HepG2 (cell line): ENCODE data around the gene ZNF567. TPM values are rescaled to one million over a fixed set of nuclear protein-coding genes. Genes with fewer than 3 reads are reported as not detected.

Source experiments
- FOXP1 ChIP-seq, 2 experiments: fragments of 450-650 bp in 1 of 2; IDR thresholded peaks; 2 replicates each; pipeline ENCODE4 v1.6.1; 2017 to 2018; ENCODE audit warnings: antibody characterized with exemption in 1 of 2
- GPN1 ChIP-seq: sonication (generic); formaldehyde crosslinking; IDR thresholded peaks from 2 replicates; pipeline ENCODE4 v1.5.1; 2020; ENCODE audit warnings: missing genetic modification reagents, borderline replicate concordance
- HDAC1 ChIP-seq: sonication (generic); formaldehyde crosslinking; IDR thresholded peaks from 2 replicates; pipeline ENCODE4 v1.5.1; 2020; ENCODE audit warnings: mild to moderate bottlenecking, missing genetic modification reagents
- HDAC2 ChIP-seq: sonication (generic); formaldehyde crosslinking; IDR thresholded peaks from 2 replicates; pipeline ENCODE4 v1.4.0; 2020; ENCODE audit warnings: missing genetic modification reagents
- HNRNPL ChIP-seq: fragments of 200-400 bp; formaldehyde crosslinking; IDR thresholded peaks from 2 replicates; pipeline ENCODE4 v1.6.1; 2017; ENCODE audit warnings: mild to moderate bottlenecking, low read depth, low read length
- HNRNPUL1 ChIP-seq: fragments of 200-400 bp; formaldehyde crosslinking; IDR thresholded peaks from 2 replicates; pipeline ENCODE4 v1.6.1; 2017; ENCODE audit warnings: low read depth, mild to moderate bottlenecking, low read length, moderate library complexity
- KDM2A ChIP-seq: sonication (generic); formaldehyde crosslinking; IDR thresholded peaks from 2 replicates; pipeline ENCODE4 v1.4.0; 2020; ENCODE audit warnings: low read depth, missing genetic modification reagents, borderline replicate concordance
- KDM5B ChIP-seq: sonication (generic); formaldehyde crosslinking; IDR thresholded peaks from 2 replicates; pipeline ENCODE4 v1.4.0; 2020; ENCODE audit warnings: missing genetic modification reagents, mild to moderate bottlenecking, borderline replicate concordance
- KLF13 ChIP-seq: sonication (generic); formaldehyde crosslinking; IDR thresholded peaks from 2 replicates; pipeline ENCODE4 v1.4.0; 2020; ENCODE audit warnings: mild to moderate bottlenecking, missing genetic modification reagents
- MAFF ChIP-seq: IDR thresholded peaks from 2 replicates; pipeline ENCODE4 v1.6.1; 2011; ENCODE audit warnings: low read depth, low read length, improper control_type of control experiment
- MED13 ChIP-seq: sonication (generic); formaldehyde crosslinking; IDR thresholded peaks from 2 replicates; pipeline ENCODE4 v1.5.0; 2020; ENCODE audit warnings: missing genetic modification reagents
- MEIS2 ChIP-seq: sonication (generic); formaldehyde crosslinking; IDR thresholded peaks from 2 replicates; pipeline ENCODE4 v1.9.0; 2021; ENCODE audit warnings: mild to moderate bottlenecking, missing genetic modification reagents
- PPARG ChIP-seq: conservative IDR thresholded peaks from 2 replicates; pipeline ENCODE4 v1.6.1; 2016; ENCODE audit warnings: missing biosample characterization, missing genetic modification reagents
- RBM39 ChIP-seq: fragments of 200-400 bp; formaldehyde crosslinking; IDR thresholded peaks from one replicate; pipeline ENCODE4 v1.6.1; 2018; ENCODE audit warnings: antibody characterized with exemption, mild to moderate bottlenecking, low read depth, low read length; ENCODE audit not compliant: poor library complexity, severe bottlenecking
- SETDB1 ChIP-seq: sonication (generic); formaldehyde crosslinking; IDR thresholded peaks from 2 replicates; pipeline ENCODE4 v1.5.1; 2020; ENCODE audit warnings: missing genetic modification reagents, mild to moderate bottlenecking, borderline replicate concordance
- TCF7 ChIP-seq: sonication (generic); IDR thresholded peaks from 2 replicates; pipeline ENCODE4 v1.6.1; 2016; ENCODE audit warnings: antibody characterized with exemption, low read depth
- TP53 ChIP-seq: sonication (generic); formaldehyde crosslinking; conservative IDR thresholded peaks from 2 replicates; pipeline ENCODE4 v1.4.0; 2020; ENCODE audit warnings: missing genetic modification reagents
- ZMYM4 ChIP-seq: sonication (generic); formaldehyde crosslinking; IDR thresholded peaks from 2 replicates; pipeline ENCODE4 v1.8.1; 2023; ENCODE audit warnings: mild to moderate bottlenecking, missing genetic modification reagents
- ZNF224 ChIP-seq: sonication (generic); formaldehyde crosslinking; IDR thresholded peaks from 2 replicates; pipeline ENCODE4 v1.5.0; 2020; ENCODE audit warnings: mild to moderate bottlenecking, missing genetic modification reagents
- ZNF274 ChIP-seq: sonication (generic); formaldehyde crosslinking; IDR thresholded peaks from 2 replicates; pipeline ENCODE4 v1.5.1; 2020; ENCODE audit warnings: mild to moderate bottlenecking, missing genetic modification reagents
- ZNF501 ChIP-seq: sonication (generic); formaldehyde crosslinking; IDR thresholded peaks from 2 replicates; pipeline ENCODE4 v1.5.1; 2020; ENCODE audit warnings: mild to moderate bottlenecking, moderate library complexity, missing genetic modification reagents
- ZNF670 ChIP-seq: sonication (generic); formaldehyde crosslinking; IDR thresholded peaks from 2 replicates; pipeline ENCODE4 v1.8.0; 2022; ENCODE audit warnings: mild to moderate bottlenecking, missing genetic modification reagents, borderline replicate concordance
- ZNF737 ChIP-seq: sonication (generic); formaldehyde crosslinking; IDR thresholded peaks from 2 replicates; pipeline ENCODE4 v1.5.0; 2020; ENCODE audit warnings: missing genetic modification reagents, mild to moderate bottlenecking, borderline replicate concordance
- ZNF782 ChIP-seq: sonication (generic); formaldehyde crosslinking; IDR thresholded peaks from 2 replicates; pipeline ENCODE4 v1.4.0; 2020; ENCODE audit warnings: missing genetic modification reagents, mild to moderate bottlenecking, borderline replicate concordance
- ZNF790 ChIP-seq: sonication (generic); formaldehyde crosslinking; IDR thresholded peaks from 2 replicates; pipeline ENCODE4 v1.8.0; 2022; ENCODE audit warnings: missing genetic modification reagents, mild to moderate bottlenecking, borderline replicate concordance
- ZNF891 ChIP-seq: sonication (generic); formaldehyde crosslinking; IDR thresholded peaks from 2 replicates; pipeline ENCODE4 v1.5.0; 2020; ENCODE audit warnings: mild to moderate bottlenecking, missing genetic modification reagents
- polyA plus RNA-seq, 8 experiments: library from polyadenylated mRNA; depleted of rRNA in 3 of 8; stranded (reverse) in 7 of 8; unstranded in 1 of 8; fragments of >200 nt; fragmentation: Illumina TruSeq in 4 of 8; extraction: Trizol in 4 of 8; gene quantifications; 2 replicates each; pipeline versions ENCODE4 v1.2.1 to v1.2.3, GENCODE V29; 2011 to 2016; ENCODE audit warnings: low read depth in 4 of 8, missing spikeins in 1 of 8, mixed read lengths in 1 of 8; ENCODE audit not compliant: insufficient read depth in 1 of 8
- total RNA-seq, 5 experiments: library from RNA; depleted of rRNA; stranded (reverse); fragments of >200 nt; fragmentation: Illumina TruSeq; extraction: Trizol; gene quantifications; 2 replicates each; pipeline ENCODE4 v1.2.3, GENCODE V29; 2016; ENCODE audit warnings: low read depth in 1 of 5
- TF ChIP-seq, protein P1 (sequence below): IDR thresholded peaks from 2 replicates; pipeline ENCODE4 v1.6.1; 2016; ENCODE audit warnings: missing compliant biosample characterization, missing genetic modification reagents, borderline replicate concordance
- TF ChIP-seq, protein P2 (sequence below): IDR thresholded peaks from 2 replicates; pipeline ENCODE4 v1.6.1; 2012; ENCODE audit warnings: low read depth, low read length, improper control_type of control experiment
- TF ChIP-seq, protein P3 (sequence below): IDR thresholded peaks from 2 replicates; pipeline ENCODE4 v1.6.1; 2012; ENCODE audit warnings: inconsistent platforms

The ZNF567 gene
- total and polyA plus RNA-seq, 2 of the 13 experiments (the other 11 are each of a cell fraction or from before 2014, with no cell fraction given): 3.1 to 6.8 TPM

DNA sequence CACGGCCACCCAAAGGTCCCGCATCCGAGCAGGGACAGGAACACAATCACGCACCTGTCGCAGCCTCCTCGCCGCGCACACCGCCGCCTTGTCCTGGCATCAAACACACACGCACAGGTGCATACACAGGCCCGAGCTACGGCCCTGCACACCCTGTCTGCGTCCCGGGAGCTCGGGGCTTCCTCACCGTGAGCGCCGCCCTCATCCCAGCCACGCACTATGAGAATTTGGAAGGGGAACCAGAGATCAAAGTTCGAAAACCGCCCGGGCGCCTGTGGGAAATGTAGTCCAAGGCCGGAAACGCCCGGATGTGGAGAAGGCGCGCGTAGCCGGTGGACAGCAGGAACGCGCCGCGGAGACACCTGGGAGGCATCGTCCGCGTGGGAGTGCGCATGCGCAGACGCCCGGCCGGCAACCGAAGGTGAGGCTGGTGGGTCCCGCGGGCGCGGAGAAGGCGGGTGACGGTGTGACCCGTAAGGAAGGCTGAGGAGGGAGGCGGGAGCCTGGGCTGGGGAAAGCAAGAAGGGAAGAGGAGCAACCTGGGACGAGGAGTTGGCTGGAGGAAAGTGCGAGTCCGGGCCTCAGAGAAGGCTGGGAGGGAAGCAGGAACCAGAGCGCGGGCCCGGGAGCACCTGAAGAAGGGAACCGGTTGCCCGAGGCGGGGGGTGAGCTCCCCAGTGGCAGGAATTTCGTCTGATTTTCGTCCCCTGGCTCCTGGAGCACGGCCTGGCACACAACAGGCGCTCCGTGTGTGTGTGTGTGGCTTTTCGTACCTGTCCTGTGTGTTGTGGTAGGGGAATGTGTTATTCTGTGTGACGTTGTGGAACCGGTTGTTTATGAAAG lies at the start of gene ZNF567 (continued):
- TF ChIP-seq ZNF790 (CRISPR knock-in tag) (peak; percentile 55; the same call in 1 of the 2 replicates), ZNF891 (peak; percentile 74; the same call in 1 of the 2 replicates), ZMYM4 (CRISPR knock-in tag) (peak; percentile 78), HNRNPUL1 (no peak), TCF7 (no peak), ZNF501 (CRISPR knock-in tag) (peak; percentile 97), KDM5B (CRISPR knock-in tag) (peak; percentile 70; the same call in 1 of the 2 replicates), HDAC2 (CRISPR knock-in tag) (peak; percentile 43), KDM2A (peak; percentile 90), ZNF670 (CRISPR knock-in tag) (peak; percentile 74; the same call in 1 of the 2 replicates), MAFF (no peak), MED13 (0 out of 2 replicates have a peak, but pooled peaks have one; percentile 41), ZNF274 (CRISPR knock-in tag) (peak; percentile 77), GPN1 (no peak), PPARG (CRISPR knock-in tag) (no peak), RBM39 (peak; percentile 71), HNRNPL (no peak), SETDB1 (CRISPR knock-in tag) (no peak), TP53 (CRISPR knock-in tag) (peak; percentile 56; the same call in 1 of the 2 replicates), FOXP1 (IDR thresholded peaks at IDR 0.05) (no peak), FOXP1 (CRISPR knock-in tag; IDR thresholded peaks at IDR 0.05) (no peak), ZNF224 (no peak), HDAC1 (peak; percentile 89), KLF13 (CRISPR knock-in tag) (0 out of 2 replicates have a peak, but pooled peaks have one; percentile 65), ZNF782 (CRISPR knock-in tag) (0 out of 2 replicates have a peak, but pooled peaks have one; percentile 20), MEIS2 (CRISPR knock-in tag) (no peak), ZNF737 (CRISPR knock-in tag) (no peak)
- TF ChIP-seq, protein P1, sequence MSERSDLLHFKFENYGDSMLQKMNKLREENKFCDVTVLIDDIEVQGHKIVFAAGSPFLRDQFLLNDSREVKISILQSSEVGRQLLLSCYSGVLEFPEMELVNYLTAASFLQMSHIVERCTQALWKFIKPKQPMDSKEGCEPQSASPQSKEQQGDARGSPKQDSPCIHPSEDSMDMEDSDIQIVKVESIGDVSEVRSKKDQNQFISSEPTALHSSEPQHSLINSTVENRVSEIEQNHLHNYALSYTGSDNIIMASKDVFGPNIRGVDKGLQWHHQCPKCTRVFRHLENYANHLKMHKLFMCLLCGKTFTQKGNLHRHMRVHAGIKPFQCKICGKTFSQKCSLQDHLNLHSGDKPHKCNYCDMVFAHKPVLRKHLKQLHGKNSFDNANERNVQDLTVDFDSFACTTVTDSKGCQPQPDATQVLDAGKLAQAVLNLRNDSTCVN (CRISPR knock-in tag): peak; percentile 80
- TF ChIP-seq, protein P2, sequence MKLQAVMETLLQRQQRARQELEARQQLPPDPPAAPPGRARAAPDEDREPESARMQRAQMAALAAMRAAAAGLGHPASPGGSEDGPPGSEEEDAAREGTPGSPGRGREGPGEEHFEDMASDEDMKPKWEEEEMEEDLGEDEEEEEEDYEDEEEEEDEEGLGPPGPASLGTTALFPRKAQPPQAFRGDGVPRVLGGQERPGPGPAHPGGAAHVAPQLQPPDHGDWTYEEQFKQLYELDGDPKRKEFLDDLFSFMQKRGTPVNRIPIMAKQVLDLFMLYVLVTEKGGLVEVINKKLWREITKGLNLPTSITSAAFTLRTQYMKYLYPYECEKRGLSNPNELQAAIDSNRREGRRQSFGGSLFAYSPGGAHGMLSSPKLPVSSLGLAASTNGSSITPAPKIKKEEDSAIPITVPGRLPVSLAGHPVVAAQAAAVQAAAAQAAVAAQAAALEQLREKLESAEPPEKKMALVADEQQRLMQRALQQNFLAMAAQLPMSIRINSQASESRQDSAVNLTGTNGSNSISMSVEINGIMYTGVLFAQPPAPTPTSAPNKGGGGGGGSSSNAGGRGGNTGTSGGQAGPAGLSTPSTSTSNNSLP: peak; percentile 41; the same call in 1 of the 2 replicates
- TF ChIP-seq, protein P3, sequence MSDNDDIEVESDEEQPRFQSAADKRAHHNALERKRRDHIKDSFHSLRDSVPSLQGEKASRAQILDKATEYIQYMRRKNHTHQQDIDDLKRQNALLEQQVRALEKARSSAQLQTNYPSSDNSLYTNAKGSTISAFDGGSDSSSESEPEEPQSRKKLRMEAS: peak; percentile 67
